ENCODE results near the gene POLR3G.

- TF ChIP-seq CTCF (IDR thresholded peaks at IDR 0.05; ENCODE audit: poor library complexity) (peak; percentile 76), EZH2 (IDR thresholded peaks at IDR 0.05; ENCODE audit: borderline replicate concordance) (no peak)
Measured at GRCh38 chr5:90529939-90530677, 55.4 kb downstream of the POLR3G start.

Data from hepatocyte (in vitro differentiated cells).